GM12873 (cell line): ENCODE measurements around the gene AGO3.

Experiments used
- TF ChIP-seq, protein P1 (sequence below): IDR thresholded peaks from 2 replicates; pipeline ENCODE4 v1.5.1; 2012; ENCODE audit warnings: low read depth, mild to moderate bottlenecking, moderate library complexity, low read length, control low read depth; ENCODE audit not compliant: insufficient read depth; ENCODE audit errors: missing control alignments

Gene AGO3

DNA sequence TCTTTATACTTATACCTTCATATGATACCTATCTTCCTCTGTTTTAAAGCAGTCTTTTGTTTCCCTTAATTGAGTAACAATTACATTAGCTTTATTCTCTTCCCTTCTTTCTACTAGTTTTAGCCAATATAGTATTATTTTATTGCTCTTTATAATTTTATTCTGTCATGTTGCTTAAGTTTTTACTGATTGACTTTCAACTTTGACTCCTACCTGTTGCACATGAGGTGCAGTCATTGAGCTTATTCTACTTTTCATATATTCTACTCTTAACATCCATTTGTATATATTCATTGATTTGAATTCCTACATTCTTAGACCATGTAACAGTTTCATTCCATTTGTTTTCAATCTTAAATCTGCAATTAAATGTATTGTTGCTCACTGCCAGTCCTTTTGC lies 49.2 kb downstream of the AGO3 start:
- TF ChIP-seq, protein P1, sequence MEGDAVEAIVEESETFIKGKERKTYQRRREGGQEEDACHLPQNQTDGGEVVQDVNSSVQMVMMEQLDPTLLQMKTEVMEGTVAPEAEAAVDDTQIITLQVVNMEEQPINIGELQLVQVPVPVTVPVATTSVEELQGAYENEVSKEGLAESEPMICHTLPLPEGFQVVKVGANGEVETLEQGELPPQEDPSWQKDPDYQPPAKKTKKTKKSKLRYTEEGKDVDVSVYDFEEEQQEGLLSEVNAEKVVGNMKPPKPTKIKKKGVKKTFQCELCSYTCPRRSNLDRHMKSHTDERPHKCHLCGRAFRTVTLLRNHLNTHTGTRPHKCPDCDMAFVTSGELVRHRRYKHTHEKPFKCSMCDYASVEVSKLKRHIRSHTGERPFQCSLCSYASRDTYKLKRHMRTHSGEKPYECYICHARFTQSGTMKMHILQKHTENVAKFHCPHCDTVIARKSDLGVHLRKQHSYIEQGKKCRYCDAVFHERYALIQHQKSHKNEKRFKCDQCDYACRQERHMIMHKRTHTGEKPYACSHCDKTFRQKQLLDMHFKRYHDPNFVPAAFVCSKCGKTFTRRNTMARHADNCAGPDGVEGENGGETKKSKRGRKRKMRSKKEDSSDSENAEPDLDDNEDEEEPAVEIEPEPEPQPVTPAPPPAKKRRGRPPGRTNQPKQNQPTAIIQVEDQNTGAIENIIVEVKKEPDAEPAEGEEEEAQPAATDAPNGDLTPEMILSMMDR = no peak

DNA sequence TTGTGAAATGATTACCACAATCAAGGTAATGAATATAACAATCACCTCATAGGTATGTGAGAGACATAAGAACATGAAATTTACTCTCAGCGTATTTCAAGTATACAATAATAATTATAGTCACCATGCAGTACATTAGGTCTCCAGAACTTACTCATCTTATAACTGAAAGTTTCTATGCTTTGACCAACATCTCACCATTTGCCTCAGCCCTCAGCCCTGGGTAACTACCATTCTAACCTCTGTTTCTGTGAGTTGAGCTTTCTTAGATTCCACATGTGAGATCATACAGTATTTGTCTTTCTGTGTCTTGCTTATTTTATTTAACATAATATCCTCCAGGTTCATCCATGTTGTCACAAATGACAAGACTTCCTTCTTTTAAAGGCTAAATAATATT lies 57.3 kb downstream of the AGO3 start:
- TF ChIP-seq, protein P1 = no peak

- TF ChIP-seq, protein P1 = no peak
These were observed 76.1 kb downstream of the AGO3 start for GRCh38 chr1:36006941-36007500.

DNA sequence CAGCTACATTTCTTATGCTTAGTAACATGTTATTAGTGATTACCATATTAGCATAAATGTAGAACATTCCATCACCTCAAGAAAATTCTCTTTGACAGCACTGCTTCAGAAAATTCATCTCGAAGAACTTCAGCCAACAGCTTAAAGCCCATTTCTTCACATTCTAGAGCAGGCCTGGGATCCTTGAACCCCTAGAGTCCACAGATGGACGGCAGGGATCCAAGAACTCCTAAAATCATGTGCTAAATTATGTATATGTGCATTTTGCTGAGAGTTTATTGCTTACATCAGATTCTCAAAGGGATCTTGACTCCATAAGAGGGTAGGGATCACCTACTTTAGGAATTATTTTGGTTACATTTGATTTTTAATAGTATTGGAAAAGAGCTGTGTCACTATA lies 76.8 kb downstream of the AGO3 start:
- TF ChIP-seq, protein P1 = no peak

DNA sequence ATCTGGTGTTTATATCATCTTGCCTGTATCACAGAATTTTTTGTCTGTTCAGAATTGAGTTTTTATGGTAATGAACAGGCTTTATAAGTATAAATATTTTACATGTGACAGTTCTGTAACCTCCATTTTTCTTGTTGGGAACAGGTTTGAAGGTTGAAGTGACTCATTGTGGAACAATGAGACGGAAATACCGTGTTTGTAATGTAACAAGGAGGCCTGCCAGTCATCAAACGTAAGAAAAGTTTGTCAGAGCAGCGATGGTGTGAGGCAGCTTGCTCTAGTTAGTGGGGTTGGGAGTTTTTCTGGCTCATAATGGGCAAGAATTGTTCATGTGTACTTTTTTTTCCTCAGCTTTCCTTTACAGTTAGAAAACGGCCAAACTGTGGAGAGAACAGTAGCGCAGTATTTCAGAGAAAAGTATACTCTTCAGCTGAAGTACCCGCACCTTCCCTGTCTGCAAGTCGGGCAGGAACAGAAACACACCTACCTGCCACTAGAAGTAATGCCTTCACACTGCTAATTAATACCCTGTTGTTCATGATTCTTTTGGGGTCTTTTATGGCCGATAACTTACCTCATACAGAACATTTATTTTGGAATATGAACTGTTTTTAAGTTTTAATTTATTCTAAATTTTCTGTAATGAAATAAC lies 77.8 kb downstream of the AGO3 start:
- TF ChIP-seq, protein P1 = no peak

DNA sequence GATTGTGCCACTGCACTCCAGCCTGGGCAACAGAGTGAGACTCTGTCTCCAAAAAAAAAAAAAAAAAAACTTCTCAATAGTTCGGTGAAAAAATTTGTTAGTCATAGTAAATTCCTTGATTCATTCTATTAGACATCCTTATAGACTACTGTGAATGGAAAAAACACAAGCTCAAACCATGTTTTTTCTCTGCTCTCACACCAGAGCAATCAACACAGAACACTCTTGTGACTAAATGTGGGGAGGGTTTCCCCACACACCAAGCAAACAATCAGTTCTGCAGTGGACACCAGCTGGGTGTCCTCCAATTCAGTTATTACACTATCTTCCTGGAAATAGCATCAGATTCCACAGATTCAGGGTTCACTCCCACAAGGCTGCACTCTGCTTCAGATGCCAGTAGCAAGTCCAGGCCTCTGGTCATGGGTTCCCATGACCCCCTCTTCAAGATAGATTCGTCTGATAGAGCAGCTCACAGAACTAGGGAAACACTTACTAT lies 83.9 kb downstream of the AGO3 start:
- TF ChIP-seq, protein P1 = no peak

GRCh38 chr1:36016686-36017085 lies 85.8 kb downstream of the AGO3 start:
- TF ChIP-seq, protein P1 = no peak
